Raji (cell line): ENCODE measurements around the gene SLC27A6.

Experiments used
- POLR2A ChIP-seq: IDR thresholded peaks from 2 replicates; pipeline ENCODE4 v1.6.1; 2011; ENCODE audit warnings: low read depth, low read length, control low read depth; ENCODE audit not compliant: insufficient read depth

The SLC27A6 gene

GRCh38 chr5:129049126-129049799 is 84.0 kb downstream of the SLC27A6 start:
- no peak for TF ChIP-seq POLR2A

DNA sequence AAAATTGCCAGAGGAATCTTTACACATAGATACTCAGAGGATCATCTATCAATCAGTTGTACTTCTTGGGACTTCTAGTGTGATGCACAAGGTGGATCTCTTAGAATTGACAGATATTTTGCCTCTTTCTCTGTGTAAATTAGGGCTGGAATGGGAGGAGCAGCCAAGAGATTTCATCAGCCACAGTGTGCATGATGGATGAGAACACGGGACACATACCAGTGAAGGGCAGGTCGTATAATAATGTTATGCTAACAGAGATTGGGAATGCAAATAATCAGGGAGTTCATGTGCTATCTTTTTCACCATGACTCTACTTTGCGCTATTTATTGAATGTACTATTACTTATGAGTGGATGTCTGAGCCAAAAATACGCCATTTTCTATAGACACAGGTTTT is 86.0 kb downstream of the SLC27A6 start:
- TF ChIP-seq POLR2A = no peak

GRCh38 chr5:129053438-129053837 is 88.2 kb downstream of the SLC27A6 start:
- no peak for TF ChIP-seq POLR2A

DNA sequence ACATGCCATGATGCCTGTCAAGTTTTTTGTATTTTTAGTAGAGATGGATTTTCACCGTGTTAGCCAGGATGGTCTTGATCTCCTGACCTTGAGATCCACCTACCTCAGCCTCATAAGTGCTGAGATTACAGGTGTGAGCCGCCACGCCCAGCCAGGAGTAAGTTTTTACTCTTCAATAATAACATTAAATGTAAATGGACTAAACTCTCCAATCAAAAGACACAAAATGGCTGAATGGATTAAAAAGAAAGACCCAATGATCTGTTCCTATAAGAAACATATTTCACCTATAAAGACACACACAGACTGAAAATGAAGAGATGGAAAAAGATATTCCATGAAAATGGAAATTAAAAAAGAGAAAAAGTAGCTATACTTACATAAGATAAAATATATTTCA is 92.0 kb downstream of the SLC27A6 start:
- no peak for TF ChIP-seq POLR2A

- TF ChIP-seq POLR2A = no peak
These were observed 96.6 kb downstream of the SLC27A6 start for GRCh38 chr5:129061849-129062248.

GRCh38 chr5:129063483-129064113 is 98.3 kb downstream of the SLC27A6 start:
- no peak for TF ChIP-seq POLR2A

- no peak for TF ChIP-seq POLR2A
These were observed 100.4 kb downstream of the SLC27A6 start for GRCh38 chr5:129065721-129066120.

DNA sequence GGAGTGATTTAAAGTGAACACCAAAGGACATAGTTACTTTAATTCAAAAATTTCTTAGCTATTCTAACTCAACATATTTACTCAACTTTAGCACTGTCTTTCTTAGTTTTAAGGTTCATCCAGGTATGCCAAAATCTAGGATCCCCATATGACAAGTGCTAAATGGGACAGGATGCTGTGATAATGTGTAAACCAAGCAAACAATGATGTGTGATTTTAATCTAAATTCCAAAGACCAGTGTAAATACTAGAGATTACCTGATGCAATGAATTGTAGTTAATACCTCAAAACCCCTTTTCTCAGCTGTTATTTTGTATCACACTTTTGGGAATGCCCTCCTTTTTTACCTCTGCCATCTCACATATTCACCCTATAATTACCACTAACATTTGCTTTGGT is 102.5 kb downstream of the SLC27A6 start:
- TF ChIP-seq POLR2A = no peak

DNA sequence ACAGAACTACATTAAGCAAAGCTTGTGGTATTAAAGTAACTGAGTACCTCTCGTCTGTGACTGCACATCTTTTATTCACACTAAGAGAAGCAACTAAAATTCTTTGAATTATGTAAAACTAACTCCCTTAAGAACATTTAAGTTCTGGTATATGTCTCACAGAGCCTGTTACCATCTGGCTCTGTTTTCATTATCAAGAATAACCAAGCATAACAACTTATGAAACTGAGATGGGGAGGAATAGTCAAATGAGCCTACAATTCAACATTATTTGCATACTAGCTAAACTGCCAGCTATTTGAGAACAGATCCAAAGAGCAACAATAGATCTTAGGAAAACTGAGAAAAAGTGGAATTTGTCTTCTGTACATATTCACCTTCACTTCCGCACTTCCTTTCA is 104.0 kb downstream of the SLC27A6 start:
- TF ChIP-seq POLR2A = no peak

GRCh38 chr5:129073111-129073510 is 107.8 kb downstream of the SLC27A6 start:
- TF ChIP-seq POLR2A = no peak

DNA sequence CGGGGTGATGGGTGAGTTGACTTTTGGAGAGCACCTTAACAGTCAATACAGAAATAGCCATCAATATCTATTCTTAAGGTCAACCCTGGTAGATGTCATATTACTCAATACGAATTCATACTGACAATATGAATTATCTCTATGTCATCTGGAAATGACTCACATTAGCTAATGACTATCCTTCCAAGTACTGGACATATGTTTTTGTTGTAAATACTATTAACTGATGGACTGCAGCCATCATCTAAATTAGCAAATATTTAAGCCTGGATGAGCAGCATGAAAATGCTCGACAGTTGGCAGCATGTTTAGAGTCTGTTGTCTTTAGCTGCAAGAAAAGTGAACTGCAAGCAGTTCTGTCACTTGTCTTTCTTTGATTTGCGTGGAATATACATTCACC is 109.6 kb downstream of the SLC27A6 start:
- no peak for TF ChIP-seq POLR2A

DNA sequence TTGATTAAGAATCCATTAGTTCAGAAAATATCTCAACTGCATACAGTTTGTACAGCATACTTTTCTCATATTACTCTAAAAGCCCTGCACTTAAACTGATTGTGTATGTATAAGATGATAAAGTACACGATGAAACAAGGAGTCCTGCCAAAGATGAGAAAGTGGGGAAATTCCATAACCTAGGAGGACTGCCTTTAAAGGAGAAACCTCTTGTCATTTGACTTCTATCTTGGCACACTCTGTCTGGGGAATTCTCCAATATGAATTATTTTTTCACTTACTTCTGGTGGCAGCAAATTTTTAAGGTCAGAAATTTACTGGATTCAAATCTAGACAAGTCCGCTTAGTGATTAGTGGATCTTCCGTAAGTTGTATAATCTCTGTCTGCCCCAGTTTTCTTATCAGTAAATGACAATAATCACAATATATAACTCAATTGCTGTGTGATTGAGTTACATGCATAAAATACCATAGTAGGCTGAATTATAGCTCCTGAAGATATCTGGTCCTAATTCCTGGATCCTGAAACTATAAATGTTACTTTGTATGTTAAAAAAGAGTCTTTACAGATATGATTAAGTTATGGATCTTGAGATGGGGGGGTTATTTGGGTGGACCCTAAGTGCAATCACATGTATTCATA is 112.3 kb downstream of the SLC27A6 start:
- TF ChIP-seq POLR2A = no peak

GRCh38 chr5:129078247-129078646 is 113.0 kb downstream of the SLC27A6 start:
- no peak for TF ChIP-seq POLR2A

- TF ChIP-seq POLR2A = no peak
These were observed 113.4 kb downstream of the SLC27A6 start for GRCh38 chr5:129078660-129079059.

DNA sequence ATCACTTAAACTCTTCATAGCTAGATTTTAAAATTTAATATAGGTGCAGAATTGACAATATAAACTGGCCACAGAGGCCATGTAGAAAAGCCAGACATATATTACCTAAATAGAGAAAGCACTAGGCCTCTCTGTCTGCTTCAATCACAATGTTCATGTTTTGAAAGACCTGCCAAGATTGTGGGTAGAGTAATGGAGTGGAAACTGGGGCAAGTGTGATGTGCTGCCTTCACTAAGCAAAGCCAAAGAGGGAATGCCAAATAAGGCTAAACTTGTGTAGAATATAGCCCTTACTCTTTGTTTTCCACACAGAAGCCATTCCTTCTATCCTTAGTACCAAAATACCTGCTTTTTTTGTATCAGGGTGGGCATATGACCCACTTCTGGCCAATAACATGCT is 114.2 kb downstream of the SLC27A6 start:
- no peak for TF ChIP-seq POLR2A

DNA sequence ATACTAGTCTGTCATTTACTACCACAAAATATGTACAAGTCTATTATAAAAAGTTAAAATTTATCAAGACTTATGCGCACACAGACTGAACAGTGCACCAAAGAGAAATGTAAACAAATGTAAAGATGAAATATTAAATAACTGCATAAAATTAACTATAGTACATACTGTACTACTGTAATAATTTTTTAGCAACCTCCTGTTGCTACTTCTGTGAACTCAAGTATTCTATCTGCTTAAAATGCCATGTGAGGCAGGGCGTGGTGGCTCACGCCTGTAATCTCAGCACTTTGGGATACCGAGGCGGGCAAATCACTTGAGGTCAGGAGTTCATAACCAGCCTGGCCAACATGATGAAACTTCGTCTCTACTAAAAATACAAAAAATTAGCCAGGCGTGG is 115.5 kb downstream of the SLC27A6 start:
- TF ChIP-seq POLR2A = no peak
